DND-41 (cell line): ENCODE data around the gene PRDM15.
A peak's percentile ranks its signal among the peaks of the same experiment; 100 is the strongest.

Source experiments
- ATAC-seq: fragments of 200-7000 bp; cut with Tn5 transposase; 3 replicates; pipeline ENCODE4 v1.9.1; 2021; ENCODE audit warnings: low read depth; ENCODE audit not compliant: insufficient read depth
- DNase-seq: peaks from one replicate; pipeline ENCODE4 v3.0.0-alpha.2; 2020
- H2AFZ ChIP-seq: 2 replicates; pipeline ENCODE4 v1.6.0; 2012; ENCODE audit warnings: low read depth, low read length
- H3K27ac ChIP-seq: 2 replicates; pipeline ENCODE4 v1.5.1; 2012; ENCODE audit warnings: low read length, inconsistent platforms
- H3K27me3 ChIP-seq: fragments of 200-600 bp; sonication (generic); 2 replicates; pipeline ENCODE4 v1.6.0; 2012; ENCODE audit warnings: low read length, mild to moderate bottlenecking, inconsistent platforms; ENCODE audit not compliant: insufficient read depth, poor library complexity
- H3K36me3 ChIP-seq: 2 replicates; pipeline ENCODE4 v1.5.1; 2012; ENCODE audit warnings: low read length, inconsistent platforms; ENCODE audit not compliant: insufficient read depth
- H3K4me1 ChIP-seq: 2 replicates; pipeline ENCODE4 v1.5.1; 2012; ENCODE audit warnings: mild to moderate bottlenecking, low read length; ENCODE audit not compliant: insufficient read depth
- H3K4me2 ChIP-seq: 2 replicates; pipeline ENCODE4 v1.6.0; 2012; ENCODE audit warnings: mild to moderate bottlenecking, moderate library complexity, low read length, inconsistent platforms; ENCODE audit not compliant: insufficient read depth
- H3K4me3 ChIP-seq, 2 experiments: fragments of 200-600 bp in 1 of 2; shearing (Covaris generic) in 1 of 2; 2 replicates each; pipeline ENCODE4 v1.5.1; 2012 to 2016; ENCODE audit warnings: inconsistent platforms in 2 of 2, low read length in 2 of 2, mild to moderate bottlenecking in 2 of 2, low read depth in 1 of 2, moderate library complexity in 1 of 2
- H3K79me2 ChIP-seq: 2 replicates; pipeline ENCODE4 v1.6.0; 2012; ENCODE audit warnings: low read length, inconsistent platforms; ENCODE audit not compliant: insufficient read depth
- H3K9ac ChIP-seq: 2 replicates; pipeline ENCODE4 v1.6.0; 2012; ENCODE audit warnings: low read depth, mild to moderate bottlenecking, inconsistent platforms, low read length, moderate library complexity
- H3K9me3 ChIP-seq: 2 replicates; pipeline ENCODE4 v1.5.1; 2012; ENCODE audit warnings: low read length, moderate library complexity, mild to moderate bottlenecking, inconsistent platforms; ENCODE audit not compliant: insufficient read depth, severe bottlenecking
- H4K20me1 ChIP-seq: 2 replicates; pipeline ENCODE4 v1.6.0; 2012; ENCODE audit warnings: low read length; ENCODE audit not compliant: insufficient read depth
- CTCF ChIP-seq: IDR thresholded peaks from 2 replicates; pipeline ENCODE4 v1.5.1; 2012; ENCODE audit warnings: borderline replicate concordance, low read length, moderate library complexity, mild to moderate bottlenecking; ENCODE audit not compliant: poor library complexity, severe bottlenecking; ENCODE audit errors: extremely low read depth
- EZH2 ChIP-seq: IDR thresholded peaks from 3 replicates; pipeline ENCODE4 v1.6.1; 2012; ENCODE audit warnings: borderline replicate concordance, low read depth, mild to moderate bottlenecking, moderate library complexity, low read length, inconsistent platforms; ENCODE audit not compliant: severe bottlenecking

The PRDM15 gene, protein sequence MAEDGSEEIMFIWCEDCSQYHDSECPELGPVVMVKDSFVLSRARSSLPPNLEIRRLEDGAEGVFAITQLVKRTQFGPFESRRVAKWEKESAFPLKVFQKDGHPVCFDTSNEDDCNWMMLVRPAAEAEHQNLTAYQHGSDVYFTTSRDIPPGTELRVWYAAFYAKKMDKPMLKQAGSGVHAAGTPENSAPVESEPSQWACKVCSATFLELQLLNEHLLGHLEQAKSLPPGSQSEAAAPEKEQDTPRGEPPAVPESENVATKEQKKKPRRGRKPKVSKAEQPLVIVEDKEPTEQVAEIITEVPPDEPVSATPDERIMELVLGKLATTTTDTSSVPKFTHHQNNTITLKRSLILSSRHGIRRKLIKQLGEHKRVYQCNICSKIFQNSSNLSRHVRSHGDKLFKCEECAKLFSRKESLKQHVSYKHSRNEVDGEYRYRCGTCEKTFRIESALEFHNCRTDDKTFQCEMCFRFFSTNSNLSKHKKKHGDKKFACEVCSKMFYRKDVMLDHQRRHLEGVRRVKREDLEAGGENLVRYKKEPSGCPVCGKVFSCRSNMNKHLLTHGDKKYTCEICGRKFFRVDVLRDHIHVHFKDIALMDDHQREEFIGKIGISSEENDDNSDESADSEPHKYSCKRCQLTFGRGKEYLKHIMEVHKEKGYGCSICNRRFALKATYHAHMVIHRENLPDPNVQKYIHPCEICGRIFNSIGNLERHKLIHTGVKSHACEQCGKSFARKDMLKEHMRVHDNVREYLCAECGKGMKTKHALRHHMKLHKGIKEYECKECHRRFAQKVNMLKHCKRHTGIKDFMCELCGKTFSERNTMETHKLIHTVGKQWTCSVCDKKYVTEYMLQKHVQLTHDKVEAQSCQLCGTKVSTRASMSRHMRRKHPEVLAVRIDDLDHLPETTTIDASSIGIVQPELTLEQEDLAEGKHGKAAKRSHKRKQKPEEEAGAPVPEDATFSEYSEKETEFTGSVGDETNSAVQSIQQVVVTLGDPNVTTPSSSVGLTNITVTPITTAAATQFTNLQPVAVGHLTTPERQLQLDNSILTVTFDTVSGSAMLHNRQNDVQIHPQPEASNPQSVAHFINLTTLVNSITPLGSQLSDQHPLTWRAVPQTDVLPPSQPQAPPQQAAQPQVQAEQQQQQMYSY

DNA sequence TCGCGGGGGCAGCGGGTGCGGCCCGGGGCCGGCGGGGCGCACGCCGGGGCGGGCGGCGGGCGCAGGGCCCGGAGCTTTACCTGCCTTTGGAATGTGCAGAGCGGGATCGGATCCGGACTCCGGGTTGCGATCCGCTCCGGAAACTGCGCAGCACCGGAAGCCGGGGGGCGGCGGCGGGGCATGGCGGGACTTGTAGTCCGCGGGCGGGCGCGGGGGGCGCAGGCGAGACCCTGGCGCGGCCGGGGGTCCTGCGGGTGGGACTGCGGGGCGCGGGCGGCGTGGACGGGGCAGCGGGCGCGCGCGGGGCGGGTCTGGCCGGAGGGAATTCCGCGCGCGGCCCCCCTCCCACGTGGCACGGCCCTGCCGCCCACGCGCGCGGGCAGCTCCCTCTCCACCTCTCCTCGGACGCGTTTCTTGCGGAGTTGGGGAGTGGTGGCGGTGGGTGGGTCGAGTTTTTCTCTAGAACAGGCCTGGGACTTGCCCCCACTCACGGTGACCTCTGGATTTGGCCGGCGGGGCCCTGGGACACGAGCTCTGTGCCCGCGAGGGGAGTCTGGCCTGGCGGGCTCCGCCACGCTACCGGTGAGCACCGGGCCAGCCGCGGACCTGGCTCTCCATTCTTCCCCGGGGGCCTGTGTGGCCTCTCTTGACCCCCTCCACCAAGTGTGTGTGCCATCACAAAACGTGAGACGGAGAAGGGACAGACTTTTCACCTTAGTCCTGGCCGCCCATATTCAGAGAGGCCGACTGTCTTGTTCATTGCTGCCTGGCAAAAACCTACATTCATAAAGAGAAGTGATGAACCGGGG lies at the start of gene PRDM15:
TSS of gene PRDM15 (minus strand) at position 155 of the 809 bp plus-strand sequence. CDS start 18,981 bp downstream, outside the sequence.
- DNase-seq = peak; percentile 87
- Histone ChIP-seq H3K4me1 (peaks cover 34% of the 10 kb centered on the region), H4K20me1 (peaks cover 10% of the 10 kb centered on the region; the same call in 1 of the 2 replicates), H3K9me3 (no peaks in the 10 kb centered on the region), H3K4me3 (peak within 1 kb of the TSS; percentile 88 to 94; a peak in 3 of 4 replicates), H3K27me3 (no peaks in the 10 kb centered on the region), H3K27ac (peak within 1 kb of the TSS; percentile 91), H2AFZ (peak within 1 kb of the TSS; percentile 82), H3K36me3 (peaks cover 17% of the 10 kb centered on the region), H3K79me2 (peaks cover 49% of the 10 kb centered on the region), H3K9ac (peak within 1 kb of the TSS; percentile 97), H3K4me2 (peak within 1 kb of the TSS; percentile 85)
- TF ChIP-seq EZH2 (no peak), CTCF (no peak)
- peak; percentile 74 for ATAC-seq

GRCh38 chr21:41928621-41929220 lies 49.6 kb upstream of the PRDM15 start:
- DNase-seq (no peak), ATAC-seq (no peak)
- no peak overlapping the region for H3K4me3 ChIP-seq
- TF ChIP-seq EZH2 (no peak), CTCF (no peak)
- no peaks in the 10 kb centered on the region for H3K27me3 ChIP-seq
- H3K27ac ChIP-seq = no peak overlapping the region
- peaks cover 18% of the 10 kb centered on the region for H3K79me2 ChIP-seq
- H3K9ac ChIP-seq = no peak overlapping the region
- no peak overlapping the region for H2AFZ ChIP-seq
- peaks cover 50% of the 10 kb centered on the region for H3K4me1 ChIP-seq
- no peaks in the 10 kb centered on the region for H3K9me3 ChIP-seq
- no peaks in the 10 kb centered on the region for H3K36me3 ChIP-seq
- H4K20me1 ChIP-seq = no peaks in the 10 kb centered on the region
- no peak overlapping the region for H3K4me2 ChIP-seq
